Left lung (tissue), 10 donors: ENCODE results near the gene PRKCE. TPM values are rescaled to one million over a fixed set of nuclear protein-coding genes. Genes with fewer than 3 reads are reported as not detected.

Experiments used
- ATAC-seq: fragments of 200-7000 bp; cut with Tn5 transposase; one replicate; pipeline ENCODE4 v1.9.1; 2020; ENCODE audit warnings: moderate library complexity
- DNase-seq, 4 donors: peaks; one replicate each; pipeline ENCODE4 v3.0.0-alpha.2; 2013 to 2020
- H3K27ac ChIP-seq, 2 donors: fragments of 200-600 bp; sonication (generic) in 1 of 2; one replicate each; pipeline versions ENCODE4 v1.5.0 to v1.8.0; 2020 to 2021
- H3K27me3 ChIP-seq, 2 donors: fragments of 200-600 bp; sonication (generic) in 1 of 2; one replicate each; pipeline versions ENCODE4 v1.5.0 to v1.8.0; 2020 to 2021
- H3K36me3 ChIP-seq, 2 donors: fragments of 200-600 bp; sonication (generic) in 1 of 2; one replicate each; pipeline versions ENCODE4 v1.5.0 to v1.8.0; 2020 to 2021
- H3K4me1 ChIP-seq, 2 donors: fragments of 200-600 bp; one replicate each; pipeline ENCODE4 v1.8.0; 2021
- H3K4me3 ChIP-seq, 2 donors: fragments of 200-600 bp; sonication (generic) in 1 of 2; one replicate each; pipeline versions ENCODE4 v1.5.0 to v1.8.0; 2020 to 2021; ENCODE audit warnings: mild to moderate bottlenecking in 1 of 2
- H3K9me3 ChIP-seq, 2 donors: fragments of 200-600 bp; sonication (generic) in 1 of 2; one replicate each; pipeline versions ENCODE4 v1.5.0 to v1.8.0; 2020 to 2021
- intact Hi-C, 2 donors: fragments of 100-400 bp; cut with DNase I; formaldehyde crosslinking; loops; one replicate each; pipeline versions ENCODE4 v1.11.2 to v1.14.2; 2022
- polyA plus RNA-seq, 6 donors: library from polyadenylated mRNA; unstranded; fragments of 120-200 nt; gene quantifications; one replicate each; pipeline ENCODE4 v1.2.1, GENCODE V29; 2013; ENCODE audit not compliant: insufficient read length in 6 of 6
- total RNA-seq, 2 donors: library from RNA; stranded (reverse); fragmentation: NEBNext Ultra II Directional; extraction: Animal tissue kit (Norgen Biotek cat#: 25700); gene quantifications; one replicate each; pipeline ENCODE4 v1.2.1, GENCODE V29; 2021
- TF ChIP-seq, protein P1 (sequence below), 2 donors: fragments of 200-600 bp; sonication (generic) in 1 of 2; IDR thresholded peaks; one replicate each; pipeline versions ENCODE4 v1.5.0 to v1.8.0; 2021; ENCODE audit warnings: antibody characterized with exemption in 2 of 2
- donor health status: DM: no; HTN: yes; CAD: no.
- donor health status: DM: no; HTN: no; CAD: no.

The PRKCE gene
- total and polyA plus RNA-seq, 8 donors, result 12.0 to 56.9 (median 14.7) TPM

DNA sequence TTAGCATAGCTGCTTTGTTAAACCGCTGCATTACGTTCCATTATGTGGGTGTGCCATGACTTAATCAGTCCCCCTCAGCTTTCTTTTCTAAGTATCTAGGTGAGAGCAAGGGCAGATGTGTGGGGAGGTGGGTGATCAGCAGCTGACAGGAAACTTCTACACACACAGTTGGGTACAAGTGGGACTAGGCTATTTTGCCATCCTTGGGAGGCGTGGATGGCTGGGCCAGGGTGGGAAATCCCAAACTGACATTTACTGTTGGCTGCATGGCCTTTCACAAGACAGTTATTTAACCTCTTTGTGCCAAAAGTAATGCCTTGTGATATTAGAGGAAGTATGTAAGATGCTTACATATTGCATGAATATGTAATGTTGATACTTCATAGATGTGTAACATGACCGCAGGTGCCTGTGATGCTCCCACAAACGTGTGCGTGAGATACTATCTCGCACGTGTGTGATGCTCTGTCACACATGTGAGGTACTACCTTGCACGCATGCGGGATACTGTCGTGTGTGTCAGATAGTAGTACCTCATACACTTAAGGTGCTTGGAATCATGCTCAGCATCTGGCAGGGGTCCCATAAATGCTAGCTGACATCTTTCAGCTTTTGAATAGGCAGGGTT lies 314.5 kb downstream of the PRKCE start:
- no peak overlapping the region for H3K4me3 ChIP-seq
- peaks cover 23 to 51% of the 10 kb centered on the region in 2 donors for H3K4me1 ChIP-seq
- H3K27me3 ChIP-seq, result no peaks in the 10 kb centered on the region
- TF ChIP-seq, protein P1, sequence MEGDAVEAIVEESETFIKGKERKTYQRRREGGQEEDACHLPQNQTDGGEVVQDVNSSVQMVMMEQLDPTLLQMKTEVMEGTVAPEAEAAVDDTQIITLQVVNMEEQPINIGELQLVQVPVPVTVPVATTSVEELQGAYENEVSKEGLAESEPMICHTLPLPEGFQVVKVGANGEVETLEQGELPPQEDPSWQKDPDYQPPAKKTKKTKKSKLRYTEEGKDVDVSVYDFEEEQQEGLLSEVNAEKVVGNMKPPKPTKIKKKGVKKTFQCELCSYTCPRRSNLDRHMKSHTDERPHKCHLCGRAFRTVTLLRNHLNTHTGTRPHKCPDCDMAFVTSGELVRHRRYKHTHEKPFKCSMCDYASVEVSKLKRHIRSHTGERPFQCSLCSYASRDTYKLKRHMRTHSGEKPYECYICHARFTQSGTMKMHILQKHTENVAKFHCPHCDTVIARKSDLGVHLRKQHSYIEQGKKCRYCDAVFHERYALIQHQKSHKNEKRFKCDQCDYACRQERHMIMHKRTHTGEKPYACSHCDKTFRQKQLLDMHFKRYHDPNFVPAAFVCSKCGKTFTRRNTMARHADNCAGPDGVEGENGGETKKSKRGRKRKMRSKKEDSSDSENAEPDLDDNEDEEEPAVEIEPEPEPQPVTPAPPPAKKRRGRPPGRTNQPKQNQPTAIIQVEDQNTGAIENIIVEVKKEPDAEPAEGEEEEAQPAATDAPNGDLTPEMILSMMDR (IDR thresholded peaks at IDR 0.05), result no peak
- ATAC-seq (no peak), DNase-seq (no peak)
- H3K36me3 ChIP-seq, result no peaks in the 10 kb centered on the region
- intact Hi-C loops, result no loop called here
- H3K9me3 ChIP-seq, result no peaks in the 10 kb centered on the region
- H3K27ac ChIP-seq, result peak overlapping the region in 1 of 2 donors; percentile 55

DNA sequence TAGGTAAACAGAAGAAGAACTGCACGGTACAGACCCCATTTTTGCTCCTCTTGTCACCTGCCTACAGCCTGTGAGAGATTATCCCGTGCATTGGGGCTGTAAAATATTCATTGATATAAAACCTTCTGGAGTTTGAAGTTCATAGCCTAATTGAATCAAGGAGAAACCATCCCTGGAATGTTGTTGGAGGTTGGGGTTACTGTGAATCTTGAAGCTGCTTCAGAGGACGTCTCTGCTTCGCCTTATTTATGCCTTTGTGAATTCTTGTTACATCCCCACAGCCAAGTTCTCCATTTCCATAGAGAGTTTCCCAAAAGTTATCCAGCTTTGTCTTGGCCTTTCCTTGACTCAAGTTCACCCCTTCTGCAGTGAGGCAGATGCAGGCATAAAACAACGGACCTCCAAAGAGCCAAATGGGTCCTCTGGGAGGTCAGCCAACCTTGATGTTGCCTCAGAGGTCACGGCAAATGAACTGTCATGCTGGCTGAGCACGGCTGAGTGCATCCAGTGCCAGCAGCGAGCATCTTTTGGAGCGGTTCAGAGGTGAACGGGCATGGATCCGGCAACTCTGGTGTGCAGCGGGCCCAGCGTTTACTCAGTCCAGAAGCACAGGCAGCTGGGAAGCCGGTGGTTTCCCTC lies 317.6 kb downstream of the PRKCE start:
- no peaks in the 10 kb centered on the region for H3K36me3 ChIP-seq
- no peaks in the 10 kb centered on the region for H3K9me3 ChIP-seq
- peak overlapping the region in 1 of 2 donors; percentile 18 for H3K27ac ChIP-seq
- H3K4me1 ChIP-seq, result peaks cover 0 to 21% of the 10 kb centered on the region in 2 donors
- DNase-seq (peak in 2 of 4 donors; percentile 28 to 36), ATAC-seq (no peak)
- H3K4me3 ChIP-seq, result no peak overlapping the region
- H3K27me3 ChIP-seq, result no peaks in the 10 kb centered on the region
- TF ChIP-seq, protein P1 (IDR thresholded peaks at IDR 0.05), result no peak
- intact Hi-C loops, result no loop called here

DNA sequence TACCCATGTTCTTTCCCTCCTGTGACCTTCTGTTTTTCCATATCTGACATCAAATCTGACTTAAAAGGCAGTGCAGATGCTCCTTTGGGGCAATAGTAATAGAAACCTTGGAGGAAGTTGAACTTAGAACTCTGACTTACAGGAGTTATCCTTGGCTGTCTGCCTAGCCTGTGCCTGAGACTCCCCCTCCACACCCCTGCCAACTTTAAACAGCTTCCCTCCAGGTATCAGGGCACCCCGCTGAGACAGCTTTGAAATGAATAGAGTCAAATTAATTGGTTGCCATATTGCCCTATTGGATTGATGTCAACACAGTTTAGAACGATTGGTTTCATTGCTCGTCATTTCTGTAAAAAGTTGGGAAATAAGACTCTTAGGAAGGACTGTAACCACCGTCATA lies 322.0 kb downstream of the PRKCE start:
- Histone ChIP-seq H3K9me3 (no peaks in the 10 kb centered on the region), H3K27me3 (no peaks in the 10 kb centered on the region), H3K4me1 (no peaks in the 10 kb centered on the region), H3K36me3 (no peaks in the 10 kb centered on the region), H3K27ac (no peak overlapping the region), H3K4me3 (no peak overlapping the region)
- DNase-seq (no peak), ATAC-seq (no peak)
- intact Hi-C loops, result no loop called here
- TF ChIP-seq, protein P1 (IDR thresholded peaks at IDR 0.05), result no peak

DNA sequence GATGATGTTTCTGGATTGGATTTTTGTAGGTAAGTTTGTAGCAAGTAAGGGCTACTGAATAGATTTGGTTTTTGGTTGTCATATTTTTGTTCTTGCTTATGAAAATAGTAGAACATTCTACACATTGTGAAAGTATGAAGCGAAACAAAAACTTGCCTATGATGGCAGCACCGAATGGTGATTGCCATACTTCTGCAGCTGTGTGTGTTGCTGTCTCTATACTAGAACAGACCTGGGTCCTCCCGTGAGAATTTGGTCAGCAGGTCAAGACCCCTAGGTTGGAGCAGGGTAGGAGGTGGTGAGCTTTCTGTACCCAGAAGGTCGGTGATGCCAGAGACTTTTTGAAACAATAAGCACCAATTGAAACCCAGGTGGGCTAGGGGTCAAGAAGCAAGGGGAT lies 322.6 kb downstream of the PRKCE start:
- H3K36me3 ChIP-seq, result no peaks in the 10 kb centered on the region
- no peak overlapping the region for H3K27ac ChIP-seq
- no peaks in the 10 kb centered on the region for H3K4me1 ChIP-seq
- H3K9me3 ChIP-seq, result no peaks in the 10 kb centered on the region
- ATAC-seq, result no peak
- TF ChIP-seq, protein P1 (IDR thresholded peaks at IDR 0.05), result no peak
- intact Hi-C loops, result no loop called here
- H3K27me3 ChIP-seq, result no peaks in the 10 kb centered on the region
- H3K4me3 ChIP-seq, result no peak overlapping the region
- no peak for DNase-seq

DNA sequence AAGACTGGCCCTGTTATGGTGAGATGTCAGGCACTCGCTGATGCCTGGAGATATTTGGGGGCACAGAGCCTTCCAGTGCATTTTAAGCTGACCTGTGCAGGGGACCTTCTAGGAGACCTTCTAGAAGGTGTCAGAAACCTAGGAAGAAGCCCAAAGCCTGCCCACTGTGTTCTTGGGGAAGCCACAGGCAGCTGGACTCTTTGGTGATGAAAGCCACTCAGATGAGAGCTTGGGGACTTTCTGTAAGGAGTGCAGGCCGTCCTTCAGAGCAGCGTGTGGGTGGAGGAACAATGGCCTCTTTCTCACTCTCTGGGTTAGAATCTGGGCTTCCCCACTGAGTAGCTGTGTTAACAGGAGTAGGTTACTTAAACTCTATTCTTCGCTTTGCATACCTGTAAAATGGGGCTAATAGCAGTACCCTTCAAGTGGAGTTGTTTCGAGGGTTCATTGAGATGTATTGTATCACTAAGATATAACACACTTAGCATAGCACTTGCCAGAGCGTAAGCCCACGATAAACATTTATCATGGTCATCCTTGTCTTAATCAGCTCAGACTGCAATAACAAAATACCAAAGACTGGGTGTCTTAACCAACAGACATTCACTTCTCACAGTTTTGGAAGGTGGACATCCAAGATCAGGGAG lies 323.4 kb downstream of the PRKCE start:
- Histone ChIP-seq H3K36me3 (no peaks in the 10 kb centered on the region), H3K27me3 (no peaks in the 10 kb centered on the region), H3K27ac (no peak overlapping the region), H3K9me3 (no peaks in the 10 kb centered on the region), H3K4me3 (no peak overlapping the region), H3K4me1 (peaks cover 0 to 5% of the 10 kb centered on the region in 2 donors)
- TF ChIP-seq, protein P1 (IDR thresholded peaks at IDR 0.05), result no peak
- intact Hi-C loops, result no loop called here
- ATAC-seq, result no peak
- no peak for DNase-seq
